Measurements from ENCODE around the gene VEGFB. TPM values are rescaled to one million over a fixed set of nuclear protein-coding genes. Genes with fewer than 3 reads are reported as not detected.

Gene VEGFB
- total and polyA plus RNA-seq, 2 of the 4 experiments (the other 2 are of a cell fraction), result 3.0 to 25.1 TPM

- H2BK20ac ChIP-seq (ENCODE audit: low read depth, low read length), result no peak overlapping the region
- ChIA-PET POLR2A (ENCODE audit: unreplicated experiment) (interaction anchor here (0.9 kb wide), 1 partner anchor 19 kb away, joined by 3 read pairs; no protein-coding TSS in a partner anchor), CTCF (no interaction called here)
- no peak overlapping the region for H2AFZ ChIP-seq (replicated peaks; ENCODE audit: low read length, poor library complexity)
- no peak overlapping the region for H2BK15ac ChIP-seq (ENCODE audit: low read depth, low read length)
- intact Hi-C loops (cut with micrococcal nuclease), result no loop called here
- H3K4me3 ChIP-seq (ENCODE audit: insufficient read depth, low read depth, low read length), result no peak overlapping the region
- H3K18ac ChIP-seq (ENCODE audit: low read depth, low read length), result no peak overlapping the region
- no peak overlapping the region for H3K23ac ChIP-seq (ENCODE audit: low read depth, low read length)
- H2AK9ac ChIP-seq (replicated peaks; ENCODE audit: low read depth, low read length, poor library complexity), result no peak overlapping the region
- H3K4me1 ChIP-seq (ENCODE audit: control insufficient read depth, insufficient read depth, low read length), result peaks cover 13% of the 10 kb centered on the region
- no peaks in the 10 kb centered on the region for H3K9me3 ChIP-seq (ENCODE audit: control insufficient read depth, insufficient read depth, low read length)
- H4K91ac ChIP-seq (ENCODE audit: insufficient read depth, low read depth, low read length), result peak overlapping the region; percentile 41; the same call in 1 of the 2 replicates
- H3K4me2 ChIP-seq (ENCODE audit: low read depth, low read length), result no peak overlapping the region
- ATAC-seq (ENCODE audit: low read depth) (no peak), DNase-seq (no peak)
- no TSS peak for BruUV-seq (replicated peaks)
- H3K27ac ChIP-seq (ENCODE audit: insufficient read depth, low read length), result no peak overlapping the region
- H3K9me1 ChIP-seq (ENCODE audit: insufficient read depth, low read length), result no peaks in the 10 kb centered on the region
- no peak overlapping the region for H2BK5ac ChIP-seq (ENCODE audit: low read depth, low read length, poor library complexity, severe bottlenecking)
- H4K20me1 ChIP-seq (ENCODE audit: insufficient read depth, low read length), result peaks cover 21% of the 10 kb centered on the region
- in situ Hi-C loops (cut with MboI; ENCODE audit: low sequenced_read_pairs), result no loop called here
- H3K9ac ChIP-seq (ENCODE audit: low read depth, low read length), result no peak overlapping the region
- WGBS, 2 experiments (ENCODE audit: extremely low coverage in 2 of 2, insufficient read length in 1 of 2), result 100% methylated on average over 2 of the region's 4 CpGs; no CpG with 5 or more reads in 1 of the 2 experiments
- dilution Hi-C loops (cut with HindIII; ENCODE audit: low sequenced_read_pairs, unreplicated experiment), result no loop called here
- H3K27me3 ChIP-seq (ENCODE audit: control insufficient read depth, insufficient read depth, low read length), result no peaks in the 10 kb centered on the region
- H3K79me1 ChIP-seq (ENCODE audit: low read depth in 1 of 2, low read length in 2 of 2), result peaks cover 8 to 36% of the 10 kb centered on the region in 2 experiments
- H3K14ac ChIP-seq (replicated peaks; ENCODE audit: low read depth, low read length), result no peak overlapping the region
- no peak overlapping the region for H3K56ac ChIP-seq (ENCODE audit: extremely low read depth, insufficient read depth, low read length)
- no peak overlapping the region for H4K8ac ChIP-seq (ENCODE audit: low read depth in 2 of 2, low read length in 2 of 2)
- no peak overlapping the region for H2AK5ac ChIP-seq (ENCODE audit: low read depth, low read length)
- no peak for TF ChIP-seq CEBPB (IDR thresholded peaks at IDR 0.05; ENCODE audit: low read depth, low read length)
- no peak for TF ChIP-seq MXI1 (IDR thresholded peaks at IDR 0.05; ENCODE audit: borderline replicate concordance, low read depth, low read length)
- no peak for TF ChIP-seq NFE2L2 (IDR thresholded peaks at IDR 0.05; ENCODE audit: low read depth, low read length)
- TF ChIP-seq SMC3 (IDR thresholded peaks at IDR 0.05; ENCODE audit: low read depth, low read length), result no peak
- TF ChIP-seq BHLHE40 (IDR thresholded peaks at IDR 0.05; ENCODE audit: low read depth, low read length), result no peak
- no peak for TF ChIP-seq FOS (IDR thresholded peaks at IDR 0.05; ENCODE audit: low read depth, low read length)
- TF ChIP-seq RFX5 (IDR thresholded peaks at IDR 0.05; ENCODE audit: low read depth, low read length), result no peak
- no peak for TF ChIP-seq RCOR1 (IDR thresholded peaks at IDR 0.05; ENCODE audit: insufficient replicate concordance, low read length)
- no peak for TF ChIP-seq MAZ (IDR thresholded peaks at IDR 0.05; ENCODE audit: borderline replicate concordance, low read depth, low read length)
- no peak for TF ChIP-seq POLR2A (IDR thresholded peaks at IDR 0.05; ENCODE audit: low read depth, low read length)
- no peak for TF ChIP-seq RAD21 (IDR thresholded peaks at IDR 0.05; ENCODE audit: low read length)
- no peak for TF ChIP-seq ELK1 (IDR thresholded peaks at IDR 0.05; ENCODE audit: borderline replicate concordance, low read depth, low read length)
- TF ChIP-seq, protein P1, sequence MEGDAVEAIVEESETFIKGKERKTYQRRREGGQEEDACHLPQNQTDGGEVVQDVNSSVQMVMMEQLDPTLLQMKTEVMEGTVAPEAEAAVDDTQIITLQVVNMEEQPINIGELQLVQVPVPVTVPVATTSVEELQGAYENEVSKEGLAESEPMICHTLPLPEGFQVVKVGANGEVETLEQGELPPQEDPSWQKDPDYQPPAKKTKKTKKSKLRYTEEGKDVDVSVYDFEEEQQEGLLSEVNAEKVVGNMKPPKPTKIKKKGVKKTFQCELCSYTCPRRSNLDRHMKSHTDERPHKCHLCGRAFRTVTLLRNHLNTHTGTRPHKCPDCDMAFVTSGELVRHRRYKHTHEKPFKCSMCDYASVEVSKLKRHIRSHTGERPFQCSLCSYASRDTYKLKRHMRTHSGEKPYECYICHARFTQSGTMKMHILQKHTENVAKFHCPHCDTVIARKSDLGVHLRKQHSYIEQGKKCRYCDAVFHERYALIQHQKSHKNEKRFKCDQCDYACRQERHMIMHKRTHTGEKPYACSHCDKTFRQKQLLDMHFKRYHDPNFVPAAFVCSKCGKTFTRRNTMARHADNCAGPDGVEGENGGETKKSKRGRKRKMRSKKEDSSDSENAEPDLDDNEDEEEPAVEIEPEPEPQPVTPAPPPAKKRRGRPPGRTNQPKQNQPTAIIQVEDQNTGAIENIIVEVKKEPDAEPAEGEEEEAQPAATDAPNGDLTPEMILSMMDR (conservative IDR thresholded peaks at IDR 0.05; ENCODE audit: low read depth, low read length), result no peak
- TF ChIP-seq USF2 (IDR thresholded peaks at IDR 0.05; ENCODE audit: low read depth, low read length), result no peak
- TF ChIP-seq MAFK (IDR thresholded peaks at IDR 0.05; ENCODE audit: low read depth, low read length), result no peak
- TF ChIP-seq CHD1 (IDR thresholded peaks at IDR 0.05; ENCODE audit: low read depth, low read length), result no peak
- H3K36me3 ChIP-seq (ENCODE audit: control insufficient read depth, insufficient read depth, low read length), result peaks cover 3% of the 10 kb centered on the region; the same call in 1 of the 2 replicates
- H2BK120ac ChIP-seq (ENCODE audit: low read depth, low read length), result no peak overlapping the region
- H3K4ac ChIP-seq (ENCODE audit: low read depth, low read length), result no peak overlapping the region; the same call in 1 of the 2 replicates
- no peak overlapping the region for H4K5ac ChIP-seq (ENCODE audit: low read depth, low read length)
Measured at GRCh38 chr11:64249038-64249437, 14.7 kb downstream of the VEGFB start.
